Measurements from ENCODE around the gene FANCM.

The FANCM gene

GRCh38 chr14:45227566-45227965 is 91.8 kb downstream of the FANCM start:
- no peak for DNase-seq (ENCODE audit: low spot score)

- no peak for DNase-seq (ENCODE audit: low spot score)
These were observed 103.3 kb downstream of the FANCM start for GRCh38 chr14:45238988-45239387.

GRCh38 chr14:45242706-45243105 is 107.0 kb downstream of the FANCM start:
- DNase-seq (ENCODE audit: low spot score) = no peak

- DNase-seq (ENCODE audit: low spot score) = no peak
These were observed 110.4 kb downstream of the FANCM start for GRCh38 chr14:45246151-45246550.

- no peak for DNase-seq (ENCODE audit: low spot score)
These were observed 111.0 kb downstream of the FANCM start for GRCh38 chr14:45246691-45247090.

- DNase-seq (ENCODE audit: low spot score) = peak; percentile 39
These were observed 111.7 kb downstream of the FANCM start for GRCh38 chr14:45247427-45247826.

- DNase-seq (ENCODE audit: low spot score) = no peak
These were observed 114.3 kb downstream of the FANCM start for GRCh38 chr14:45249856-45250575.

Measured in kidney tubule cell (primary cell).